Peyer's patch (tissue), 4 donors: ENCODE data around the gene MAGEA8. TPM values are rescaled to one million over a fixed set of nuclear protein-coding genes. Genes with fewer than 3 reads are reported as not detected.

Source experiments
- DNase-seq, 3 donors: peaks; one replicate each; pipeline ENCODE4 v3.0.0-alpha.2; 2017 to 2019
- H3K27ac ChIP-seq, 4 donors: fragments of 200-600 bp; sonication (generic); one replicate each; pipeline ENCODE4 v1.5.1; 2016 to 2019
- H3K27me3 ChIP-seq, 2 donors: fragments of 200-600 bp; sonication (generic); one replicate each; pipeline ENCODE4 v1.5.1; 2019
- H3K36me3 ChIP-seq, 3 donors: fragments of 200-600 bp; sonication (generic); one replicate each; pipeline ENCODE4 v1.5.1; 2016 to 2019
- H3K4me1 ChIP-seq, 4 donors: fragments of 200-600 bp; sonication (generic); one replicate each; pipeline ENCODE4 v1.5.1; 2016 to 2019
- H3K4me3 ChIP-seq, 4 donors: fragments of 200-600 bp; sonication (generic); 1 replicate in 3 of 4; 2 replicates in 1 of 4; pipeline ENCODE4 v1.5.1; 2016 to 2019; ENCODE audit warnings: mild to moderate bottlenecking in 1 of 4
- H3K9me3 ChIP-seq, 4 donors: fragments of 200-600 bp; sonication (generic); one replicate each; pipeline ENCODE4 v1.5.1; 2016 to 2019; ENCODE audit warnings: mild to moderate bottlenecking in 1 of 4
- POLR2A ChIP-seq, 2 donors: fragments of 450-650 bp; IDR thresholded peaks; one replicate each; pipeline ENCODE4 v1.5.1; 2017; ENCODE audit warnings: antibody characterized with exemption in 2 of 2, mild to moderate bottlenecking in 2 of 2, moderate library complexity in 2 of 2
- total RNA-seq, 4 donors: library from RNA; depleted of rRNA; stranded (reverse); fragments of >200 nt; gene quantifications; one replicate each; pipeline ENCODE4 v1.1.0, GENCODE V29; 2016
- TF ChIP-seq, protein P1 (sequence below), 6 experiments: fragments of 450-650 bp in 4 of 6; fragments of 200-600 bp in 2 of 6; sonication (generic) in 1 of 6; IDR thresholded peaks; one replicate each; pipeline ENCODE4 v1.5.1; 2017 to 2019; ENCODE audit warnings: antibody characterized with exemption in 6 of 6, mild to moderate bottlenecking in 3 of 6, moderate library complexity in 1 of 6

The MAGEA8 gene
- total RNA-seq, 4 donors from 2014 or later, result not detected

DNA sequence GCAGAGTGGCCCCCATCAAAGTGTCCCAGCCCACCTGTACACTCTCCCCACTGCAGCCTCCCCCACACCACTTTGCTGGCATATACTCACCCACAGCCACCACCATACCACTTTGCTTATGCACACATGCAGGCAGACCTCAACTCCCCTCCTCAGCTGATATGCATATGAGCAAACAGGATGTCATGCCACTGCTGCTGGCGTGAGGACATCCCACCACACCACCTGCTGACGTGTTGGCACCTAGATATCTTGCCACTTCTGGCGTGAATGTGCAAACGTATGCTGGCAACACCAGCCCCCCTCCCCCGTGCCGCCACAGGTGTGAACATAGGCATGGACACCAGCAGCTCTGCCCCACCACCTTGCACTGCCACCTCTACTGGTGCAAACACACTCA is 22.4 kb upstream of the MAGEA8 start:
- H3K4me1 ChIP-seq, result no peaks in the 10 kb centered on the region
- no peak overlapping the region for H3K4me3 ChIP-seq
- H3K27ac ChIP-seq, result no peak overlapping the region
- no peaks in the 10 kb centered on the region for H3K9me3 ChIP-seq
- TF ChIP-seq POLR2A (IDR thresholded peaks at IDR 0.05), result no peak
- TF ChIP-seq, protein P1, sequence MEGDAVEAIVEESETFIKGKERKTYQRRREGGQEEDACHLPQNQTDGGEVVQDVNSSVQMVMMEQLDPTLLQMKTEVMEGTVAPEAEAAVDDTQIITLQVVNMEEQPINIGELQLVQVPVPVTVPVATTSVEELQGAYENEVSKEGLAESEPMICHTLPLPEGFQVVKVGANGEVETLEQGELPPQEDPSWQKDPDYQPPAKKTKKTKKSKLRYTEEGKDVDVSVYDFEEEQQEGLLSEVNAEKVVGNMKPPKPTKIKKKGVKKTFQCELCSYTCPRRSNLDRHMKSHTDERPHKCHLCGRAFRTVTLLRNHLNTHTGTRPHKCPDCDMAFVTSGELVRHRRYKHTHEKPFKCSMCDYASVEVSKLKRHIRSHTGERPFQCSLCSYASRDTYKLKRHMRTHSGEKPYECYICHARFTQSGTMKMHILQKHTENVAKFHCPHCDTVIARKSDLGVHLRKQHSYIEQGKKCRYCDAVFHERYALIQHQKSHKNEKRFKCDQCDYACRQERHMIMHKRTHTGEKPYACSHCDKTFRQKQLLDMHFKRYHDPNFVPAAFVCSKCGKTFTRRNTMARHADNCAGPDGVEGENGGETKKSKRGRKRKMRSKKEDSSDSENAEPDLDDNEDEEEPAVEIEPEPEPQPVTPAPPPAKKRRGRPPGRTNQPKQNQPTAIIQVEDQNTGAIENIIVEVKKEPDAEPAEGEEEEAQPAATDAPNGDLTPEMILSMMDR (IDR thresholded peaks at IDR 0.05), result no peak
- no peaks in the 10 kb centered on the region for H3K36me3 ChIP-seq
- DNase-seq, result no peak
- H3K27me3 ChIP-seq, result no peaks in the 10 kb centered on the region

- no peaks in the 10 kb centered on the region for H3K4me1 ChIP-seq
- no peaks in the 10 kb centered on the region for H3K36me3 ChIP-seq
- no peak overlapping the region for H3K4me3 ChIP-seq
- no peak overlapping the region for H3K27ac ChIP-seq
- no peak for TF ChIP-seq POLR2A (IDR thresholded peaks at IDR 0.05)
- TF ChIP-seq, protein P1 (IDR thresholded peaks at IDR 0.05), result no peak
- no peak for DNase-seq
- no peaks in the 10 kb centered on the region for H3K27me3 ChIP-seq
- H3K9me3 ChIP-seq, result no peaks in the 10 kb centered on the region
Measured at GRCh38 chrX:149860445-149860844, 20.5 kb upstream of the MAGEA8 start.

DNA sequence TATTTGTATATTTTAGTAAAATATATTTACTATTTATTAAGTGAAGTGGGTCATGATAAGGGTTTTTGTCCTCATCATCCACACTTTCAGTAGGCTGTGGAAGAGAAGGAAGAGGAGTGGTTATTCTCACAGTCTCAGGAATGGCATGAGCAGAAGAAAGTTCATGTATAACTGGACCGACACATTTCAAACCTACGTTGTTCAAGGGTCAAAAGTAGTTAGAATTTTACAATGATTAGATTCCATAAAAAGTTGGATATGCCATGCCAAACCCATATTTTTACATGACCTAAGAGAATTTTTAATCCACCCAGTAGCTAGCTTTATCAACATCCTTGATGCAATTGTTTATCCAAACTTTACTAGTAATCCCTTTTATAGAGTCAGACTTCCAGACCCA is 15.6 kb upstream of the MAGEA8 start:
- Histone ChIP-seq H3K27me3 (no peaks in the 10 kb centered on the region), H3K9me3 (no peaks in the 10 kb centered on the region)

DNA sequence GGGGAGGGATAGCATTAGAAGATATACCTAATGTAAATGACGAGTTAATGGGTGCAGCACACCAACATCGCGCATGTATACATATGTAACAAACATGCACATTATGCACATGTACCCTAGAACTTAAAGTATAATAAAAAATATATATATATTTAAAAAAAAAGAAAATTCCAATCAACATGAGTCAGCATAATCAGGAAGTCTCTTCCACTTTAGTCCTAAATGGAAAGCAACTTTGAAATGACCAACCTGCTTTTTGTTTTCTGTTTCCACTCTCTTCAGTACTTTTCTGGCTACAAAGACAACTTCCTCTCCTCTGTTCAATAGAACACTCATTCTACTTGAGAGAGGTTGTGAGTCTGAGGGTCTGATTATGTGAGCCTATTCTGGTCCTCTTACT is 13.5 kb upstream of the MAGEA8 start:
- DNase-seq, result no peak
- Histone ChIP-seq H3K9me3 (no peaks in the 10 kb centered on the region), H3K36me3 (no peaks in the 10 kb centered on the region), H3K4me3 (no peak overlapping the region), H3K27ac (no peak overlapping the region), H3K4me1 (no peaks in the 10 kb centered on the region), H3K27me3 (no peaks in the 10 kb centered on the region)
- TF ChIP-seq, protein P1 (IDR thresholded peaks at IDR 0.05), result no peak
- no peak for TF ChIP-seq POLR2A (IDR thresholded peaks at IDR 0.05)

More for the DNA sequence above, 15.6 kb upstream of the MAGEA8 start:
- H3K27ac ChIP-seq, result no peak overlapping the region
- DNase-seq, result no peak
- no peaks in the 10 kb centered on the region for H3K36me3 ChIP-seq
- no peak overlapping the region for H3K4me3 ChIP-seq
- TF ChIP-seq POLR2A (IDR thresholded peaks at IDR 0.05), result no peak
- TF ChIP-seq, protein P1 (IDR thresholded peaks at IDR 0.05), result no peak
- no peaks in the 10 kb centered on the region for H3K4me1 ChIP-seq

GRCh38 chrX:149870840-149871239 is 10.1 kb upstream of the MAGEA8 start:
- DNase-seq, result no peak
- no peaks in the 10 kb centered on the region for H3K4me1 ChIP-seq
- no peak overlapping the region for H3K4me3 ChIP-seq
- H3K27ac ChIP-seq, result no peak overlapping the region
- H3K36me3 ChIP-seq, result no peaks in the 10 kb centered on the region
- TF ChIP-seq, protein P1 (IDR thresholded peaks at IDR 0.05), result no peak
- TF ChIP-seq POLR2A (IDR thresholded peaks at IDR 0.05), result no peak
- H3K9me3 ChIP-seq, result no peaks in the 10 kb centered on the region
- H3K27me3 ChIP-seq, result no peaks in the 10 kb centered on the region

DNA sequence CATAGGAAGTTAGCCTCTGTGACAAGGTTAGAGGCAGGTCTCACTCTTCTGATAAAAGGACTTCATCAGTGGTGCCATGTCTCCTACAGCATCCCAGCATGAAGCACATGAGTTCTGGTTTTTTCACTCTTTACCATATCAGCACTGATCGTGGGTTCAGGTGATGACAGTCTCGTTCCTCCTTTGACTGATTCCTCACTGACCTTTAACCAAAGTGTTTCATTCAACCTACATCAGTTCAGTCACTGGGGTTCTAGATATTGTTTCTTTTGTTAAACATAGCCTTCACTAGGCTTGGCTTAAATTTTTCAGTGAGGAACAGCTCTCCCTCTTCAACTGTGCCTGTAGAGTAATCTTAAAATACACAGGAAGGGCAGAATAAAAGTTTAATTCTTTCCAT is 9.6 kb upstream of the MAGEA8 start:
- DNase-seq, result no peak
- Histone ChIP-seq H3K27ac (no peak overlapping the region), H3K4me1 (no peaks in the 10 kb centered on the region), H3K9me3 (no peaks in the 10 kb centered on the region), H3K4me3 (no peak overlapping the region), H3K36me3 (no peaks in the 10 kb centered on the region), H3K27me3 (no peaks in the 10 kb centered on the region)
- no peak for TF ChIP-seq POLR2A (IDR thresholded peaks at IDR 0.05)
- TF ChIP-seq, protein P1 (IDR thresholded peaks at IDR 0.05), result no peak
